GM19372 (cell line): ENCODE data around the gene IDH3B.
A peak's percentile ranks its signal among the peaks of the same experiment; 100 is the strongest.

ENCODE experiments used
- ATAC-seq: cut with Tn5 transposase; IDR thresholded peaks from one replicate; pipeline ENCODE4 v1.9.1; 2021; ENCODE audit warnings: mild to moderate bottlenecking, low read depth, moderate library complexity; ENCODE audit not compliant: unreplicated experiment

Gene IDH3B

DNA sequence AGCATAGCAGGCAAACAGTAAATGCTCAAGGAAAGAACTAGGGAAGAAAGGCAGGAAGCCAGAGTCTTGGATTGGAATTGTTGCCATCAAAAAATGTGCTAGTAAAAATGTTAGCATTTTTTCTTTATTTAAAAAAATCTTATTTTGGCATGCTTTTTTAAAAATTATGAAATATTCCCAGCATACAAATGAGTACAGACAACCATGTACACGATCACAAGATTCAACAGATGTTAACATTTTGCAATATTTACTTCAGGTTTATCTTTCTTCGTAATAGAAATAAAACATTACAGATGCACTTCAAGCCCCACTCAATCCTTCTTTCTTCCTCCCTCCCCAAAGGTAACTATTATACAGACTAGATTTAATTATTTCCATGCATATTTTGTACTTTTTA, 39.0 kb downstream of the IDH3B start:
- no peak for ATAC-seq

DNA sequence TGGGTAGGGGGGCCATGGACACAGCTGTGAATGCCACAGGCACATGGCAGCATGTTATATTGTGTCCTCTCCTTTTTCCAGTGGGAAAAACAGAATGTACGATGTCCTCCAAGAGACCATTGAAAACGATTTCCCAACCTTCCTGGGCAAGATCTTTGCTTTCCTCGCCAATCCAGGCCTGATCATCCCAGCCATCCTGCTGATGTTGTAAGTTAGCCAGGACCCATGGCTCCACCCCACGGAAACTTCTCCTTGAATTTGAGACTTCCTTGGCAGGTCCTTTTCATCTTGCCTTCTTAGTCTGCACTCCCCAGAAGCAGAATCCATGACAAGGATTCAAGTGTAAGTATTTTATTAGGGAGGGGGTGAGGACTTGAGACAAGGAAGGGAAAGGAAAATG, 39.8 kb downstream of the IDH3B start:
- no peak for ATAC-seq

DNA sequence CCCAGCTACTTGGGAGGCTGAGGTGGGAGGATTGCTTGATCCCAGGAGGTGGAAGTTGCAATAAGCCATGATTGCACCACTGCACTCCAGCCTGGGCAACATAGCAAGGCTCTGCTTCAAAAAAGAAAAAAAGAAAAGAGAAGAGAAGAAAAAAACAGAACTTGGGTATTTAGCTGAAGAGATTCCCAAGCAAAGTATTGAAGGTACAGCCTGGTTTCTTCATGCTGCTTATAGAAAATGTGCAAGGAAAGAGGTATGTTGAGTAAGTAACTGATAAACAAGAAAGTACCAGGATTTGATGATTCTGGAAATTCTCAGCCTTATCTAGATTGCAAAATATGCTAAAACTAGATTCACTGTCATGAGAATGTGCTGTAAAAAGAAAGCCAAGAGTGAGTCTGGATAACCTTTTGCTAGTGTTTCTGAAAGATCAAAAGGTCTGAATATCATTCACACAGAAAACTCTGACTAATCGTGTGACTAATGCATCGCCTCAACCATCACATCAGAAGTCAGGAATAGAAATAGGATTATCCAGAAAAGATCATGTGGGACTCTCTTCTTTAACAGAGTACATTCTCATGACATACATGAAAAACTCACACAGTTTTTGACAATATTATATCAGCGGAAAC, 43.9 kb downstream of the IDH3B start:
- no peak for ATAC-seq

DNA sequence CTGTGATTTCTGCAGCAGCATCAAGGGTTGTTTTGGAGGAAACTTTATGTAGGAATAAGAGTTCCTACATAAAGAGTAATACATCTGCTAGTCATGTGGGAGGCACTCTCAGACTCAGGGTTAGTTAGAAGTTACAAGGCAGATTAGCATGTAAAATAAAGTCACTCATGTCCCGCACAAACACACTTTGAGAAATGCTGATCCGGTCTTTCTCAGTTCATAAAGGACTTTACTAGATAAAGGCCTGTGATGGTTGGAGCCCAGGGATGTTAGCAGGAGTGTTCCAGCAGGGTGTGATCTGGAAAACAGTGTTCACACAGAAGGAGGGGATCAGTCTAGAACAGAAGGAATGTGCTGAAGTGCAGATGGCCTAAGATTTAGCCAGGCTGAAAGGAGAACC, 44.7 kb downstream of the IDH3B start:
- no peak for ATAC-seq

DNA sequence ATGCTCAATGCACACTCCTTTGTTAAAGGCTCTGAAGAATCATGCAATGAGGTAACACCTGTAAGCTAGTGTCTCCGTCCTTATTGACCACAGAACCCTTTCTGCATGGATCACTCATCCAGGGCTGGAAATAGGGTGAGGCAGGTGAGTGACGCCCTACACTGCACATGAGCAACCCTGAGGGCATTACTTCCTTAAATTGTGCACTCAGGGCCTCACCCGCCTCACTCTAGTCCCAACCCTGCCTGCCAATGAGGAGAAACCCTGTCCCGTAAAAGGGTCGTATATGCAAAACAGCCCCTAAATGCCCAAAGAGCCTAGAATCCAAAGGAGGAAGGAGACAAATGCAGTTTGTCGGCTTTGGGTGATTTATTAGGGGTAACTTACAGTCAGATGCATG, 45.2 kb downstream of the IDH3B start:
- ATAC-seq = no peak

DNA sequence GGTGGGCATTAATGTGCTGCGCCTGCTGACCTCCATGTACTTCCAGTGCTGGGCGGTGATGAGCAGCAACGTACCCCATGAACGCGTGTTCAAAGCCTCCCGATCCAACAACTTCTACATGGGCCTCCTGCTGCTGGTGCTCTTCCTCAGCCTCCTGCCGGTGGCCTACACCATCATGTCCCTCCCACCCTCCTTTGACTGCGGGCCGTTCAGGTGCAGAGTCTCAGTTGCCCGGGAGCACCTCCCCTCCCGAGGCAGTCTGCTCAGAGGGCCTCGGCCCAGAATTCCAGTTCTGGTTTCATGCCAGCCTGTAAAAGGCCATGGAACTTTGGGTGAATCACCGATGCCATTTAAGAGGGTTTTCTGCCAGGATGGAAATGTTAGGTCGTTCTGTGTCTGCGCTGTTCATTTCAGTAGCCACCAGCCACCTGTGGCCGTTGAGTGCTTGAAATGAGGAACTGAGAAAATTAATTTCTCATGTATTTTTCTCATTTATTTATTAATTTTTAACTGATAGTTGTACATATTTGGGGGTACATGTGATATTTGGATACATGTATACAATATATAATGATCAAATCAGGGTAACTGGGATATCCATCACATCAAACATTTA, 46.8 kb downstream of the IDH3B start:
- ATAC-seq = peak; percentile 68

DNA sequence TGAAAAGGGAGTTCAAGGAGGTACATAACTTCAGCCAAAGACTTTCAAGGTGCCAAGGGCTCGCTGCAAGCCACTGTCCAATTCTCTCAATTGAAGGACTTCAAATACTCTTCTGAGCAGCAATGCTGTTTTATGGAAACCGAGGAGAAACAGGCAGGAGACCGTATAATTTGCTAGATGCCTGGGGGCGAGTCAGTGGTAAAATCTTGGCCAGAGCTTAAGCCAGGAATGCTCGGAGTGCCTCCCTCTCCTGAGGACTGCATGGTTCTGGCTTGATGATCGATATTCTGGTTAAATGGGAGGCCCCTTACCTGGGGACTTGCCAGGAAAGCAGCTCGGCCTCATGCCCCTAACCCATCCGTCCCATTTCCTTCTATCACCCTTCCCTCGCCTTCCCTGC, 47.4 kb downstream of the IDH3B start:
- no peak for ATAC-seq

DNA sequence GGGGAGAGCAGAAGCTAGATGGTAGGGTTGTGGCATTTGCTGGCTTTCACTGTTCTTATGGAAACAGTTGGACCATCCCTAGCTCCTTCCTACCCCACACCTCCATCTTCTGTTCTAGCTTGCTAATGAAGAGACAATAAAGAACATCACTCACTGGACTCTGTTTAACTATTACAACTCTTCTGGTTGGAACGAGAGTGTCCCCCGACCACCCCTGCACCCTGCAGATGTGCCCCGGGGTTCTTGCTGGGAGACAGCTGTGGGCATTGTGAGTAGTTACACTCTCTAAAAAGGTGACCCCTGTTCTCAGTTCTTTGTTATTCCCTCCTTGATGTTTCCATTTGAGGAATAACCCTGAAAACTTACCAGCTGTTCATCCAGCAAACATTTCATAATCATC, 51.9 kb downstream of the IDH3B start:
- no peak for ATAC-seq

DNA sequence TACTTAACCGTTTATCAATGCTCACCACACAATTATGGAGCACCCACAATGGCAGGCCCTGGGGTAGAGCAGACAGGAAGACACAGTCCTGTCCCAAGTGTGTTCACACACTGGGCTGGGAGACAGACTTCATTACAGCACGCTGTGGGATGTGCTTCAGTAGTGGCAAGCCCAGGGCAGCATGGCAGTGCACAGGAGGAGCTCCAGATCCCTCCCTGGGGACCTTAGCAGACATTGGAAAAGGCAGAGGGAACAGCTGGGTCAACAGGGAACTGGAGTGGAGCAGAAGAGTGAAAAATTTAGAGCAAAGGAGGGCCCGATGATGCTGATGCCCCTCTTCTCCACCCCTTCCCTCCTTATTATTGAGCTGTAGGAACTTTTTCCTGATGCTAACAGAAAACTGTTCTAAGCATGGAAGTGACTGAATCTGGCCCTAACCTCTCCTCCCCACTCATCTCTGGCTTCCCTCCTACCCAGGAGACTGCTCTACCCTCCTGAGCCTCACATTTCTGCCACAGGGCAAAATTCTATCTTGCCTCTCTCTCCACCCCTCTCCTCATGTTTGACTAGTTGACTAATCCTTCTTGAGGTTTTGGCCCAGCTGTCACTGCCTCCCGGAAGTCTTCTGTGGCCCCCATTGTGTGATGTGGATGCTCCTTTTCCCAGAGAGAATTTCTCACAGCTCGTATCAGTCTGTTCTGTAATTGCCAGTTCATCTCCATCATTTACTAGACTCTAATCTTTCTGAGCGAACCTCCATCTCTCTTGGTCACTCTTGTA, 52.9 kb downstream of the IDH3B start:
- ATAC-seq = no peak

DNA sequence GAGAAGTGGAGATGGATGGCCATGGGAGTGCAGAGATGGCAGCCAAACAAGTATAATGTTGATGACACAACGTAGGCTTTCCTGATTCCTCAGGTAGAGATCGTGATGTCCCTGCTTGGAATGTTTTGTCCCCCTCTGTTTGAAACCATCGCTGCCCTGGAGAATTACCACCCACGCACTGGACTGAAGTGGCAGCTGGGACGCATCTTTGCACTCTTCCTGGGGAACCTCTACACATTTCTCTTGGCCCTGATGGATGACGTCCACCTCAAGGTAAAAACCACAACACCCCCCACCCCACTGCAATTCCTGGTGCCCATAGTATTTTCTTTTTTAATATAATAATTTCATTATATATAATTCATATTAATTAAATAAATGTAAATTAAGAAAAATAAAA, 53.7 kb downstream of the IDH3B start:
- no peak for ATAC-seq
